ENCODE results near the gene PHYKPL. TPM values are rescaled to one million over a fixed set of nuclear protein-coding genes. Genes with fewer than 3 reads are reported as not detected.
"Not testable (repeated sequence)": the region's sequence is repeated elsewhere in the genome, so short reads cannot be mapped to it uniquely, and the experiment has no call there.

Gene PHYKPL
- total RNA-seq, 1 donor from 2014 or later = 205 TPM

GRCh38 chr5:178256746-178257145, 24.1 kb upstream of the PHYKPL start:
- DNase-seq (no peak), ATAC-seq (ENCODE audit: low read depth) (no peak)
- H3K4me3 Mint-ChIP-seq = no peak overlapping the region
- H3K27me3 Mint-ChIP-seq = no peaks in the 10 kb centered on the region
- no peaks in the 10 kb centered on the region for H3K9me3 Mint-ChIP-seq
- CTCF ChIA-PET = no interaction called here
- intact Hi-C loops (cut with micrococcal nuclease) = no loop called here
- H3K36me3 Mint-ChIP-seq (ENCODE audit: low read depth) = no peaks in the 10 kb centered on the region
- no peak for TF ChIP-seq CTCF (IDR thresholded peaks at IDR 0.05)
- POLR2A ChIA-PET = no interaction called here
- peaks cover 13% of the 10 kb centered on the region for H3K4me1 Mint-ChIP-seq
- no peak overlapping the region for H3K27ac Mint-ChIP-seq

DNA sequence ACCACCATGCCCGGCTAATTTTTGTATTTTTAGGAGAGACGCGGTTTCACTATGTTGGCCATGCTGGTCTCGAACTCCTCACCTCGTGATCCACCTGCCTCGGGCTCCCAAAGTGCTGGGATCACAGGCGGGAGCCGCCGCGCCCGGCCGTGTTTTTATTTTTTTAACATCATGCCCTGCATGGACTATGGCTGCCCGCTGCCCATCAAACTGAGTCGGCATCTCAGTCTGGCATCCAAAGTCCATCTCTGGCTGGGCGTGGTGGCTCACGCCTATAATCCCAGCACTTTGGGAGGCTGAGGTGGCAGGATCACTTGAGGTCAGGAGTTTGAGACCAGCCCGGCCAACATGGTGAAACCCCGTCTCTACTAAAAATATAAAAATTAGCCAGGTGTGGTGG, 21.0 kb upstream of the PHYKPL start:
- POLR2A ChIA-PET; H3K27ac Mint-ChIP-seq; H3K4me3 Mint-ChIP-seq; DNase-seq; intact Hi-C loops (cut with micrococcal nuclease); H3K36me3 Mint-ChIP-seq (ENCODE audit: low read depth); H3K27me3 Mint-ChIP-seq; ATAC-seq (ENCODE audit: low read depth); H3K9me3 Mint-ChIP-seq; CTCF ChIA-PET: not testable (repeated sequence)
- H3K4me1 Mint-ChIP-seq = peaks cover 24% of the 10 kb centered on the region

DNA sequence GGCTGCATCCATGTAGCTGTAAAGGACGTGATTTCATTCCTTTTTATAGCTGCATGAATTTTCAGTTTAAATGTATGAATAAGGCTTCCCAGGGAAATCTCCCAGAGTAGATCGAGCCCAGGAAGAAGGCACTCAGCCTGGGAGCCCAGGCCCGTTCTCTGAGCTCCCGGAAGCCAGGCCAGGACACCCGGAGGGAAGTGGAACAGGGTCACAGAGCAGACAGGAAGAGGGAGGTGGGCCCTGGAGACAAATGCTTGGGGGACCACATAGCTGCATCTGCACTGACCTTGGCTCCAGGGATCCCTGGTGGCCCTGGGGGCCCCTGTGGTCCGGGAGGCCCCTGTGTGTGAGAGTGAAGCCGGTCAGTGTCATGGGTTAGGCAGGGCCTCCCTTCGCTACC, 19.7 kb upstream of the PHYKPL start:
- ATAC-seq (ENCODE audit: low read depth) (no peak), DNase-seq (no peak)
- ChIA-PET CTCF (interaction anchor here (1.0 kb wide), 1 partner anchor 9 kb away, joined by 3 read pairs; no protein-coding TSS in a partner anchor), POLR2A (interaction anchor here (0.6 kb wide), 1 partner anchor 48 kb away, joined by 3 read pairs; the partner anchor contains the start of gene HNRNPAB)
- Mint-ChIP-seq H3K9me3 (no peaks in the 10 kb centered on the region), H3K27me3 (no peaks in the 10 kb centered on the region), H3K36me3 (ENCODE audit: low read depth) (no peaks in the 10 kb centered on the region), H3K27ac (no peak overlapping the region), H3K4me3 (no peak overlapping the region), H3K4me1 (peaks cover 24% of the 10 kb centered on the region)
- intact Hi-C loops (cut with micrococcal nuclease) = no loop called here
- no peak for TF ChIP-seq CTCF (IDR thresholded peaks at IDR 0.05)

- POLR2A ChIA-PET = interaction anchor here (1.1 to 2.1 kb wide), 3 partner anchors 9 to 17 kb away, joined by 3 to 11 read pairs (median 8); no protein-coding TSS in a partner anchor
- ATAC-seq (ENCODE audit: low read depth) (no peak), DNase-seq (no peak)
- TF ChIP-seq CTCF (IDR thresholded peaks at IDR 0.05) = no peak
- no peak overlapping the region for H3K4me3 Mint-ChIP-seq
- intact Hi-C loops (cut with micrococcal nuclease) = no loop called here
- no peak overlapping the region for H3K27ac Mint-ChIP-seq
- H3K4me1 Mint-ChIP-seq = peaks cover 22% of the 10 kb centered on the region
- H3K9me3 Mint-ChIP-seq = no peaks in the 10 kb centered on the region
- no peaks in the 10 kb centered on the region for H3K27me3 Mint-ChIP-seq
- CTCF ChIA-PET = no interaction called here
- no peaks in the 10 kb centered on the region for H3K36me3 Mint-ChIP-seq (ENCODE audit: low read depth)
These were observed 17.7 kb upstream of the PHYKPL start for GRCh38 chr5:178250263-178250662.

DNA sequence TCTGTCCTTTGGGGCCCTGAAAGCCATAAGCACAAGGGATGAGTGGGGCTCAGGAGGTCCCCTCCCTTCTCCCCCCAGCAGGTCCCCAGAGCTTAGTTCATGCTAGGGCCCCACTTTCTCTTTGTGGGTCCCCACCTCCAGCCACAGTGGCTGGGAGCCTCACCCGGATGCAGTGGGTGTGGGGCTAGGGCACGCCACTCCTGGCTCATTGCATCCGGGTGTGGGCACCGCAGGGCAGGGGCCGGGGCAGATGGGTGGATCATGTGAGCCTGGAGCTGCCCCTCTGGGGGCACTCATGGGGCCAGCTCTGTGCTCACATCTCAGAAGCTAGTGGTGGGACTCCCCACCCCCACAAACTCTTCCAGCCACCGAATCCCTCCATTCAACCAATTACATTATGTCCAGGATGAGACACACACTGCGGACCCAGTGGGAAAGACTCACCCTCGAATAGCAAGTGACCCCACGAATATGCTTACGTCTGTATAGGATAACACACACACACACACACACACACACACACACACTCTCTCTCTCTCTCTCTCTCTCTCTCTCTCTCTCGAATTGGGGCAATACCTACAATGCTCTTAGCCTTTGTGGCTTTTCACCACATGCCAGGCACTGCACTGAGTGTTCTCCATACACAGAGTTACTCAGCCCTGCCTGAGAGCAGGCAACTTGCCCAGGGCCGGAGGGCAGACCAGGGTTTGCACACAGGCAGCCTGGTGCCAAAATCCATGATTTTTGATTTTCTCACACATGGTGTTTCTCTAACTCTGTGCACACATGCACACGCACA, 16.8 kb upstream of the PHYKPL start:
- Mint-ChIP-seq H3K27me3 (no peaks in the 10 kb centered on the region), H3K9me3 (no peaks in the 10 kb centered on the region), H3K4me1 (peaks cover 19% of the 10 kb centered on the region), H3K27ac (peak overlapping the region; percentile 46), H3K36me3 (ENCODE audit: low read depth) (no peaks in the 10 kb centered on the region), H3K4me3 (no peak overlapping the region)
- intact Hi-C loops (cut with micrococcal nuclease) = no loop called here
- ATAC-seq (ENCODE audit: low read depth) = peak; percentile 39
- ChIA-PET POLR2A (interaction anchor here (0.9 to 1.1 kb wide), 2 partner anchors 11 to 45 kb away, joined by 3 read pairs; partner anchors contain the start of gene HNRNPAB), CTCF (no interaction called here)
- no peak for DNase-seq
- TF ChIP-seq CTCF (IDR thresholded peaks at IDR 0.05) = no peak

All from activated B cell treated with CpG ODN at 0.5 μM for 24 hours (primary cell).